ENCODE measurements around the gene CDK8.
A peak's percentile ranks its signal among the peaks of the same experiment; 100 is the strongest.

Gene CDK8

GRCh38 chr13:26335158-26335557 lies 81.2 kb downstream of the CDK8 start:
- H3K9ac ChIP-seq: no peak overlapping the region
- peaks cover 0 to 29% (median 6%) of the 10 kb centered on the region in 11 experiments; a peak in 8 of 22 replicates for H4K20me1 ChIP-seq
- no peak for TF ChIP-seq Cebpa-rat (IDR thresholded peaks at IDR 0.05)
- H3K27ac ChIP-seq: no peak overlapping the region
- H3K36me3 ChIP-seq: peaks cover 0 to 7% (median 3%) of the 10 kb centered on the region in 11 experiments; a peak in 6 of 22 replicates
- H3K4me2 ChIP-seq: no peak overlapping the region
- H3K4me3 ChIP-seq: no peak overlapping the region
- H3K27me3 ChIP-seq: no peaks in the 10 kb centered on the region
- H3K9me3 ChIP-seq (replicated peaks in 1 of 11): peaks cover 0 to 17% (median 9%) of the 10 kb centered on the region in 11 experiments; a peak in 18 of 22 replicates
- peaks cover 0 to 7% (median 1%) of the 10 kb centered on the region in 10 experiments; a peak in 7 of 20 replicates for H3K4me1 ChIP-seq

DNA sequence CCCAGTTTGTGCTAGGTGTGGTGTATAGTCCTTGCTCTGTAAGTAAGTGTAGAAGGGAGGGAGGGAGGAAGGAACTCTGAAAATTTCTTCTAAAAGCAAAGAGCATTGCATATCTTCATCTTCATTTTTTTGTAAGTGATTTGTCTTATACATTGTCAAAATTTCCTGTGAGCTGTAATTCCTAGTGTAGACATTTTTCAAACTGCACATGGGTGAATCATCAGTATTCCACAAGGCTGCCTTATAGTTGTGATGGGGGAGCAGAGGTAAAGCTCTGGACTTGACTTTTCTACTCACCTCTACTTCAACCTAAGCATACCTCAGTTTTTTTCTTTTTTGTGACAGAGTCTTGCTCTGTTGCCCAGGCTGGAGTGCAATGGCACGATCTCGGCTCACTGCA lies 86.9 kb downstream of the CDK8 start:
- Histone ChIP-seq H3K4me2 (no peak overlapping the region), H3K27me3 (no peaks in the 10 kb centered on the region), H3K9me3 (replicated peaks in 1 of 11) (no peaks in the 10 kb centered on the region), H3K36me3 (peaks cover 10 to 41% (median 23%) of the 10 kb centered on the region in 11 experiments; a peak in 20 of 22 replicates), H4K20me1 (peaks cover 0 to 3% (median 0%) of the 10 kb centered on the region in 11 experiments; a peak in 2 of 22 replicates), H3K4me1 (no peaks in the 10 kb centered on the region), H3K9ac (no peak overlapping the region), H3K4me3 (no peak overlapping the region), H3K27ac (no peak overlapping the region)
- no peak for TF ChIP-seq Cebpa-rat (IDR thresholded peaks at IDR 0.05)

DNA sequence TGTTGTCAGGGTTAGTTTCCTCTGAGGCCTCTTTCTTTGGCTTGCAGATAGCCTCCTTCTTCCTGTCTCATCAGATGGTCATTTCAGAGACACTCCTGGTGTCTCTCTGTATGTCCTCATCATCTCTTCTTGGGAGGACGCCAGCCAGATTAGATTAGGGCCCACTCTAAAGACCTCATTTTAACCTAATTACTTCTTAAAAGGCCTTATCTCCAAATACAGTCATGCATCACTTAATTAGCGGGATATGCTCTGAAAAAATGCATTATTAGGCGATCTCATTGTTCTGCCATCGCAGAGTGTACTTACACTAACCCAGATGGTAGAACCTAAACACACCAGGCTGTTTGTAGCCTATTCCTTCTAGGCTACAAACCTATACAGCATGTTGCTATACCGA lies 89.0 kb downstream of the CDK8 start:
- peaks cover 10 to 59% (median 24%) of the 10 kb centered on the region in 11 experiments; a peak in 20 of 22 replicates for H3K36me3 ChIP-seq
- TF ChIP-seq Cebpa-rat (IDR thresholded peaks at IDR 0.05): no peak
- H3K9me3 ChIP-seq (replicated peaks in 1 of 11): no peaks in the 10 kb centered on the region
- no peaks in the 10 kb centered on the region; a peak in 2 of 22 replicates for H4K20me1 ChIP-seq
- H3K9ac ChIP-seq: no peak overlapping the region
- no peaks in the 10 kb centered on the region for H3K27me3 ChIP-seq
- no peak overlapping the region for H3K4me2 ChIP-seq
- no peak overlapping the region for H3K27ac ChIP-seq
- no peaks in the 10 kb centered on the region for H3K4me1 ChIP-seq
- H3K4me3 ChIP-seq: no peak overlapping the region

- H3K4me2 ChIP-seq: no peak overlapping the region
- no peaks in the 10 kb centered on the region; a peak in 3 of 22 replicates for H4K20me1 ChIP-seq
- H3K27me3 ChIP-seq: no peaks in the 10 kb centered on the region
- H3K9ac ChIP-seq: no peak overlapping the region
- no peak overlapping the region for H3K27ac ChIP-seq
- peaks cover 11 to 61% (median 25%) of the 10 kb centered on the region in 11 experiments; a peak in 20 of 22 replicates for H3K36me3 ChIP-seq
- TF ChIP-seq Cebpa-rat (IDR thresholded peaks at IDR 0.05): no peak
- H3K4me3 ChIP-seq: no peak overlapping the region
- no peaks in the 10 kb centered on the region for H3K4me1 ChIP-seq
- H3K9me3 ChIP-seq (replicated peaks in 1 of 11): no peaks in the 10 kb centered on the region
Observed at GRCh38 chr13:26343816-26344215, 89.9 kb downstream of the CDK8 start.

GRCh38 chr13:26344980-26345379 lies 91.1 kb downstream of the CDK8 start:
- Histone ChIP-seq H3K4me2 (no peak overlapping the region), H4K20me1 (no peaks in the 10 kb centered on the region; a peak in 3 of 22 replicates), H3K4me3 (no peak overlapping the region), H3K27ac (no peak overlapping the region), H3K9ac (no peak overlapping the region), H3K9me3 (replicated peaks in 1 of 11) (no peaks in the 10 kb centered on the region), H3K27me3 (no peaks in the 10 kb centered on the region), H3K36me3 (peaks cover 18 to 72% (median 28%) of the 10 kb centered on the region in 11 experiments; a peak in 20 of 22 replicates), H3K4me1 (peaks cover 0 to 2% (median 0%) of the 10 kb centered on the region in 10 experiments; a peak in 2 of 20 replicates)
- no peak for TF ChIP-seq Cebpa-rat (IDR thresholded peaks at IDR 0.05)

- H3K36me3 ChIP-seq: peaks cover 13 to 75% (median 21%) of the 10 kb centered on the region in 11 experiments; a peak in 21 of 22 replicates
- H3K9ac ChIP-seq: no peak overlapping the region
- no peaks in the 10 kb centered on the region; a peak in 3 of 22 replicates for H4K20me1 ChIP-seq
- no peak for TF ChIP-seq Cebpa-rat (IDR thresholded peaks at IDR 0.05)
- H3K4me2 ChIP-seq: no peak overlapping the region
- no peak overlapping the region for H3K4me3 ChIP-seq
- no peaks in the 10 kb centered on the region for H3K9me3 ChIP-seq (replicated peaks in 1 of 11)
- no peaks in the 10 kb centered on the region for H3K27me3 ChIP-seq
- no peak overlapping the region for H3K27ac ChIP-seq
- H3K4me1 ChIP-seq: peaks cover 0 to 7% (median 2%) of the 10 kb centered on the region in 10 experiments; a peak in 5 of 20 replicates
Observed at GRCh38 chr13:26348966-26349365, 95.0 kb downstream of the CDK8 start.

- Histone ChIP-seq H3K4me2 (no peak overlapping the region), H3K4me1 (no peaks in the 10 kb centered on the region), H3K9me3 (replicated peaks in 1 of 11) (no peaks in the 10 kb centered on the region; a peak in 1 of 22 replicates), H3K36me3 (peaks cover 13 to 42% (median 21%) of the 10 kb centered on the region in 11 experiments; a peak in 17 of 22 replicates), H3K4me3 (no peak overlapping the region), H3K9ac (no peak overlapping the region), H3K27ac (no peak overlapping the region), H3K27me3 (no peaks in the 10 kb centered on the region), H4K20me1 (no peaks in the 10 kb centered on the region)
- TF ChIP-seq Cebpa-rat (IDR thresholded peaks at IDR 0.05): no peak
Observed at GRCh38 chr13:26362261-26362660, 108.3 kb downstream of the CDK8 start.

DNA sequence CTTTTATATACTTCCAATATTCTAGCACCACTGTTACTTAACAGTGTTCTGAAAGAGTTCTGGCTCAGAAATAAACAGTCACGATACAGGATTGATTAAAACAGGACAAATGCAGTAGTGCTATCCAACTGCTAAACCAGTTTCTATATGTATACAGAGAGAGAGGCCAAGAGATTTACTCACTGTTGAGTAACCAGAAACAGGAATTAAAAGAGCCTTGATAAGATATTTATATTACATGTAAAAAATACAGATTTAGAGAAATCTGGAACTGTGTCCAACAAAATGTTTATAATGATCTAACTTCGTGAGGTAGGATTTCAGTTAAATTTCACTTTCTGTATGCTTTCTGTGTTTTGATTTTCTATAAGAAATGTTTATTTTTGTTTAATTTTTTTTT lies 116.6 kb downstream of the CDK8 start:
- Histone ChIP-seq H3K27me3 (no peaks in the 10 kb centered on the region), H3K4me3 (no peak overlapping the region), H3K36me3 (peaks cover 0 to 18% (median 4%) of the 10 kb centered on the region in 11 experiments; a peak in 6 of 22 replicates), H3K4me1 (peaks cover 0 to 7% (median 0%) of the 10 kb centered on the region in 10 experiments; a peak in 3 of 20 replicates), H3K9me3 (replicated peaks in 1 of 11) (no peaks in the 10 kb centered on the region), H4K20me1 (no peaks in the 10 kb centered on the region), H3K4me2 (no peak overlapping the region), H3K9ac (no peak overlapping the region), H3K27ac (no peak overlapping the region)
- no peak for TF ChIP-seq Cebpa-rat (IDR thresholded peaks at IDR 0.05)

- Histone ChIP-seq H3K36me3 (peaks cover 0 to 14% (median 2%) of the 10 kb centered on the region in 11 experiments; a peak in 6 of 22 replicates), H3K27me3 (no peaks in the 10 kb centered on the region), H4K20me1 (no peaks in the 10 kb centered on the region), H3K4me3 (no peak overlapping the region), H3K27ac (no peak overlapping the region), H3K4me2 (no peak overlapping the region), H3K9ac (no peak overlapping the region), H3K4me1 (peaks cover 0 to 7% (median 0%) of the 10 kb centered on the region in 10 experiments; a peak in 3 of 20 replicates), H3K9me3 (replicated peaks in 1 of 11) (no peaks in the 10 kb centered on the region)
- no peak for TF ChIP-seq Cebpa-rat (IDR thresholded peaks at IDR 0.05)
Observed at GRCh38 chr13:26372747-26373146, 118.8 kb downstream of the CDK8 start.

DNA sequence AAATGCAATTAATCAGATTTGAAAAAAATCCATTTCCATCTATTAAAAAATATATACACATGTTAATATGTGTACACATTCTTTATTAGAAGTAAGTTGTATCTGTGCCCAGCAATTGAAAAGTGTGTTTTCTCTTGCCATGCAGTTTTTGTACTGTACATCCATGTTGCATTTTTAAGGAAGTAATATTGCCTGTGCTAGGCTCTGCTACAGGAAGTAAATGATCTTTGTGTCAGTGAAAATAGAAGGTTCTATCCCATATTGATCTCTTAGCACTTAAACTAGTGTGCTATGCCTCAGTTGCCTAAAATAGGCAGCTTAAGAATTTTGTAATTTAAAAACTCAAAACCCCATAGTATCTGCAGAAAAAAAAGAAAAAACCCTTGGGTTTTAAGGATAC lies 122.5 kb downstream of the CDK8 start:
- Histone ChIP-seq H4K20me1 (no peaks in the 10 kb centered on the region), H3K4me3 (no peak overlapping the region), H3K4me1 (peaks cover 0 to 7% (median 0%) of the 10 kb centered on the region in 10 experiments; a peak in 1 of 20 replicates), H3K36me3 (peaks cover 0 to 19% (median 0%) of the 10 kb centered on the region in 11 experiments; a peak in 2 of 22 replicates), H3K4me2 (peak overlapping the region in 2 of 11 experiments; percentile 14 to 16; a peak in 2 of 22 replicates), H3K27ac (no peak overlapping the region), H3K9ac (no peak overlapping the region), H3K27me3 (no peaks in the 10 kb centered on the region), H3K9me3 (replicated peaks in 1 of 11) (no peaks in the 10 kb centered on the region)
- no peak for TF ChIP-seq Cebpa-rat (IDR thresholded peaks at IDR 0.05)
